Fibroblast of villous mesenchyme (primary cell): ENCODE data around the gene METTL25. TPM values are rescaled to one million over a fixed set of nuclear protein-coding genes. Genes with fewer than 3 reads are reported as not detected.

Experiments
- DNase-seq: peaks from one replicate; pipeline ENCODE4 v3.0.0-alpha.2; 2010; ENCODE audit warnings: low read depth
- H3K4me3 ChIP-seq: 2 replicates; pipeline ENCODE4 v1.5.1; 2011; ENCODE audit warnings: low read depth, mild to moderate bottlenecking, low read length
- CTCF ChIP-seq: IDR thresholded peaks from 2 replicates; pipeline ENCODE4 v1.5.1; 2012; ENCODE audit warnings: low read depth, mild to moderate bottlenecking, low read length; ENCODE audit not compliant: insufficient read depth
- total RNA-seq: library from RNA; depleted of rRNA; stranded (reverse); fragments of >200 nt; gene quantifications from 2 replicates; pipeline ENCODE4 v1.2.3, GENCODE V29; 2012

METTL25 gene, protein sequence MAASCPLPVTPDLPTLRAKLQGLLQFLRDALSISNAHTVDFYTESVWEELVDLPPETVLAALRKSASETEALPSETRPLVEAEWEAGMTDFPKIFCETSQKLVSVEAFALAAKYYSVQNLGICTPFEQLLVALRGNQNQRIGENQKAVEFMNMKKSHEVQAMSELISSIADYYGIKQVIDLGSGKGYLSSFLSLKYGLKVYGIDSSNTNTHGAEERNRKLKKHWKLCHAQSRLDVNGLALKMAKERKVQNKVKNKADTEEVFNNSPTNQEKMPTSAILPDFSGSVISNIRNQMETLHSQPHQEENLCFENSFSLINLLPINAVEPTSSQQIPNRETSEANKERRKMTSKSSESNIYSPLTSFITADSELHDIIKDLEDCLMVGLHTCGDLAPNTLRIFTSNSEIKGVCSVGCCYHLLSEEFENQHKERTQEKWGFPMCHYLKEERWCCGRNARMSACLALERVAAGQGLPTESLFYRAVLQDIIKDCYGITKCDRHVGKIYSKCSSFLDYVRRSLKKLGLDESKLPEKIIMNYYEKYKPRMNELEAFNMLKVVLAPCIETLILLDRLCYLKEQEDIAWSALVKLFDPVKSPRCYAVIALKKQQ
- 9.0 and 13.8 TPM in 2 replicates for total RNA-seq

GRCh38 chr12:82358200-82359114 lies at the start of gene METTL25, which contains the start of gene CCDC59:
TSS of gene METTL25 (plus strand) at chr12:82358529. CDS start at chr12:82358566, 37 bp downstream.
TSS of gene CCDC59 (minus strand) at chr12:82358387. CDS start at chr12:82358376, 11 bp downstream.
- TF ChIP-seq CTCF, result peak; percentile 87
- peak within 1 kb of the TSS; percentile 72 for H3K4me3 ChIP-seq
- peak; percentile 99 for DNase-seq

DNA sequence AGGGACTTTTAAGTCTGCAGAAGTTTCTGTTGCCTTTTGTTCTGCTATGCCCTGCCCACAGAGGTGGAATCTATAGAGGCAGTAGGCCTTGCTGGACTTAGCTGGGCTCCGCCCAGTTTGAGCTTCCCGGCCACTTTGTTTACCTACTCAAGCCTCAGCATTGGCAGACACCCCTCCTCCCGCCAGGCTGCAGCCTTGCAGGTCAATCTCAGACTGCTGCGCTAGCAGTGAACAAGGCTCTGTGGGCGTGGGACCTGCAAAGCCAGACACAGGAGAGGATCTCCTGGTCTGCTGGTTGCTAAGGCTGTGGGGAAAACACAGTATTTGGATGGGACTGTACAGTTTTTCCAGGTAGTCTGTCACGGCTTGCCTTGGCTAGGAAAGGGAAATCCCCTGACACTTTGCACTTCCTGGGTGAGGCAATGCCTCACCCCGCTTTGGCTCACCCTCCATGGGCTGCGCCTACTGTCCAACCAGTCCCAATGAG lies 43.9 kb upstream of the METTL25 start:
- H3K4me3 ChIP-seq, result no peak overlapping the region
- no peak for TF ChIP-seq CTCF
- no peak for DNase-seq

DNA sequence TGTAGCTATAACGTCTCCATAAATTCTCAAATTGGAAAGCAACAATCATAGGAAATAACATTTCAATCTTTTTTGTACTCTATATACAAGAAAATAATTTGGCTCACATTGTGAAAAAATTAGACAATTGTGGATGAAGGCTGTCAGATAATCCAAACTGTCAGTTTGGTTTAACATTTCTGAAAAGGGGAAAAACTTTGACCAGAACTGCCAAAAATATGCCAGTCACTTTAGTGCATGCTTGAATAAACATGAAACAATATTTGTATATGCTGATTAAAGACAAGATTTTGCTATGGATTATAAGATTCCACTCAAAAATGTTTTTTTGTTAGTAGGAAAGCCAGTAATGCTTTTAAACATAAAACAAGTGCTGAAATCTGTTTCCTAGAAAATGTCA lies 39.1 kb upstream of the METTL25 start:
- no peak overlapping the region for H3K4me3 ChIP-seq
- no peak for DNase-seq
- TF ChIP-seq CTCF, result no peak

GRCh38 chr12:82325540-82326336 lies 32.6 kb upstream of the METTL25 start:
- no peak overlapping the region for H3K4me3 ChIP-seq
- DNase-seq, result no peak

GRCh38 chr12:82326905-82327503 lies 31.3 kb upstream of the METTL25 start:
- peak; percentile 33 for DNase-seq
- no peak overlapping the region for H3K4me3 ChIP-seq
- TF ChIP-seq CTCF, result peak; percentile 57

More at GRCh38 chr12:82325540-82326336, 32.6 kb upstream of the METTL25 start:
- TF ChIP-seq CTCF, result no peak
